CD14-positive monocyte (primary cell): Measurements from ENCODE around the gene ABI1. TPM values are rescaled to one million over a fixed set of nuclear protein-coding genes. Genes with fewer than 3 reads are reported as not detected.

Experiments used
- DNase-seq, 3 donors: peaks; one replicate each; pipeline ENCODE4 v3.0.0-alpha.2; 2011 to 2022
- H2AFZ ChIP-seq: 2 replicates; pipeline ENCODE4 v1.6.0; 2012; ENCODE audit warnings: mild to moderate bottlenecking, low read depth, low read length, inconsistent platforms; ENCODE audit not compliant: insufficient read depth, poor library complexity, severe bottlenecking
- H3K27ac ChIP-seq, 2 donors: 1 replicate in 1 of 2; 2 replicates in 1 of 2; pipeline ENCODE4 v1.5.1; 2012 to 2013; ENCODE audit warnings: low read length in 2 of 2, control low read depth in 1 of 2, inconsistent platforms in 1 of 2, low read depth in 1 of 2, mild to moderate bottlenecking in 1 of 2
- H3K27me3 ChIP-seq, 2 donors: one replicate each; pipeline versions ENCODE4 v1.6.0 to v1.6.1; 2011 to 2013; ENCODE audit warnings: low read length in 2 of 2; ENCODE audit not compliant: control insufficient read depth in 2 of 2, insufficient read depth in 2 of 2
- H3K36me3 ChIP-seq, 2 donors: replicated peaks in 1 of 2; 1 replicate in 1 of 2; 2 replicates in 1 of 2; pipeline versions ENCODE4 v1.5.1 to v1.6.1; 2012 to 2013; ENCODE audit warnings: low read length in 2 of 2, control low read depth in 1 of 2, inconsistent platforms in 1 of 2, mild to moderate bottlenecking in 1 of 2; ENCODE audit not compliant: insufficient read depth in 2 of 2, control insufficient read depth in 1 of 2
- H3K4me1 ChIP-seq, 2 donors: 1 replicate in 1 of 2; 2 replicates in 1 of 2; pipeline versions ENCODE4 v1.5.1 to v1.6.1; 2012 to 2013; ENCODE audit warnings: low read length in 2 of 2, control low read depth in 1 of 2, inconsistent platforms in 1 of 2, mild to moderate bottlenecking in 1 of 2, moderate library complexity in 1 of 2; ENCODE audit not compliant: insufficient read depth in 2 of 2, control insufficient read depth in 1 of 2
- H3K4me2 ChIP-seq: replicated peaks from 2 replicates; pipeline ENCODE3; 2012; ENCODE audit warnings: low read length, moderate library complexity, mild to moderate bottlenecking; ENCODE audit not compliant: poor library complexity, severe bottlenecking; ENCODE audit errors: extremely low read depth
- H3K4me3 ChIP-seq, 3 experiments: fragments of 200-600 bp in 1 of 3; sonication (generic) in 1 of 3; replicated peaks in 1 of 3; 1 replicate in 2 of 3; 2 replicates in 1 of 3; pipeline ENCODE4 v1.5.1; 2011 to 2013; ENCODE audit warnings: low read length in 3 of 3, mild to moderate bottlenecking in 3 of 3, control low read depth in 2 of 3, low read depth in 2 of 3, inconsistent platforms in 1 of 3, moderate library complexity in 1 of 3
- H3K79me2 ChIP-seq: 2 replicates; pipeline ENCODE4 v1.6.0; 2012; ENCODE audit warnings: mild to moderate bottlenecking, control low read depth, inconsistent platforms, low read length, moderate library complexity; ENCODE audit not compliant: insufficient read depth
- H3K9ac ChIP-seq: 2 replicates; pipeline ENCODE4 v1.6.0; 2017; ENCODE audit warnings: low read length, mild to moderate bottlenecking; ENCODE audit not compliant: insufficient read depth, poor library complexity, severe bottlenecking
- H3K9me3 ChIP-seq, 2 donors: replicated peaks in 1 of 2; 1 replicate in 1 of 2; 2 replicates in 1 of 2; pipeline versions ENCODE4 v1.5.1 to v1.6.1; 2012 to 2013; ENCODE audit warnings: low read length in 2 of 2, control low read depth in 1 of 2; ENCODE audit not compliant: control insufficient read depth in 1 of 2, insufficient read depth in 1 of 2
- H4K20me1 ChIP-seq: 2 replicates; pipeline ENCODE4 v1.6.0; 2012; ENCODE audit warnings: mild to moderate bottlenecking, low read length, control low read depth, moderate library complexity; ENCODE audit not compliant: insufficient read depth
- H3K27ac Mint-ChIP-seq, 7 donors: one replicate each; pipeline ENCODE4 v1.8.0; 2020; ENCODE audit warnings: mild to moderate bottlenecking in 7 of 7, mixed read lengths in 7 of 7, moderate library complexity in 6 of 7, inconsistent platforms in 2 of 7
- H3K27me3 Mint-ChIP-seq, 3 donors: one replicate each; pipeline ENCODE4 v1.8.0; 2021 to 2022; ENCODE audit warnings: low read depth in 3 of 3, mild to moderate bottlenecking in 3 of 3, mixed read lengths in 3 of 3, moderate library complexity in 3 of 3, inconsistent platforms in 1 of 3
- H3K36me3 Mint-ChIP-seq, 2 donors: one replicate each; pipeline ENCODE4 v1.8.0; 2020; ENCODE audit warnings: mixed read lengths in 2 of 2, inconsistent platforms in 1 of 2, mild to moderate bottlenecking in 1 of 2
- H3K4me1 Mint-ChIP-seq: one replicate; pipeline ENCODE4 v1.8.0; 2020; ENCODE audit warnings: mild to moderate bottlenecking, mixed read lengths
- H3K4me3 Mint-ChIP-seq, 2 donors: one replicate each; pipeline ENCODE4 v1.8.0; 2020; ENCODE audit warnings: mild to moderate bottlenecking in 2 of 2, mixed read lengths in 2 of 2, moderate library complexity in 1 of 2
- H3K9me3 Mint-ChIP-seq, 7 donors: one replicate each; pipeline ENCODE4 v1.8.0; 2020 to 2022; ENCODE audit warnings: mixed read lengths in 7 of 7, mild to moderate bottlenecking in 6 of 7, moderate library complexity in 6 of 7, inconsistent platforms in 2 of 7
- CTCF ChIP-seq: fragments of 200-600 bp; IDR thresholded peaks from one replicate; pipeline ENCODE4 v1.8.0; 2022; ENCODE audit warnings: antibody characterized with exemption, mild to moderate bottlenecking
- WGBS: methylation state at CpG from one replicate; pipeline ENCODE4 v1.1.5; 2013; ENCODE audit warnings: missing lambda C conversion rate; ENCODE audit not compliant: insufficient coverage; 5-methylcytosine and 5-hydroxymethylcytosine counted together
- intact Hi-C, 2 donors: fragments of 100-400 bp; cut with micrococcal nuclease; formaldehyde crosslinking; loops; one replicate each; pipeline versions ENCODE4 v1.15.0 to v1.15.1; 2023
- polyA plus RNA-seq, 3 donors: library from polyadenylated mRNA; depleted of rRNA in 1 of 3; unstranded in 2 of 3; stranded (reverse) in 1 of 3; fragments of 300-500 nt in 2 of 3; fragments of >200 nt in 1 of 3; fragmentation: Illumina TruSeq in 2 of 3; gene quantifications; 1 replicate in 2 of 3; 2 replicates in 1 of 3; pipeline ENCODE4 v1.2.3, GENCODE V29; 2012 to 2021

The ABI1 gene
- polyA plus RNA-seq, 3 donors: 39.8 to 77.2 (median 61.5) TPM

GRCh38 chr10:26881600-26882331 is 21.0 kb upstream of the ABI1 start:
- peak; percentile 22 to 66 (median 54) for DNase-seq

GRCh38 chr10:26879744-26880143 is 19.0 kb upstream of the ABI1 start:
- Histone ChIP-seq H3K4me2 (no peak overlapping the region), H3K4me1 (no peaks in the 10 kb centered on the region), H3K27ac (no peak overlapping the region), H2AFZ (peak overlapping the region; percentile 9), H3K9ac (no peak overlapping the region), H4K20me1 (no peaks in the 10 kb centered on the region), H3K79me2 (no peaks in the 10 kb centered on the region), H3K9me3 (no peaks in the 10 kb centered on the region), H3K4me3 (no peak overlapping the region), H3K27me3 (peaks cover 0 to 3% of the 10 kb centered on the region in 2 donors), H3K36me3 (no peaks in the 10 kb centered on the region)
- intact Hi-C loops: loop anchor here in 1 of 2 donors (10.0 kb wide), 2 partner anchors 205 to 545 kb away; no protein-coding TSS in a partner anchor
- Mint-ChIP-seq H3K27me3 (peaks cover 8 to 14% (median 14%) of the 10 kb centered on the region in 3 donors), H3K9me3 (no peaks in the 10 kb centered on the region), H3K36me3 (no peaks in the 10 kb centered on the region), H3K4me1 (peaks cover 5% of the 10 kb centered on the region), H3K27ac (no peak overlapping the region), H3K4me3 (no peak overlapping the region)
- TF ChIP-seq CTCF: no peak
- DNase-seq: no peak
- WGBS: 63% methylated on average over 1 of the region's 5 CpGs

More at GRCh38 chr10:26881600-26882331, 21.0 kb upstream of the ABI1 start:
- Mint-ChIP-seq H3K27ac (no peak overlapping the region), H3K27me3 (peaks cover 8 to 13% (median 9%) of the 10 kb centered on the region in 3 donors), H3K4me3 (peak overlapping the region in 1 of 2 donors; percentile 74), H3K4me1 (peaks cover 5% of the 10 kb centered on the region), H3K9me3 (no peaks in the 10 kb centered on the region), H3K36me3 (no peaks in the 10 kb centered on the region)
- WGBS: 3% methylated on average over 3 of the region's 10 CpGs
- H4K20me1 ChIP-seq: no peaks in the 10 kb centered on the region
- peaks cover 0 to 3% of the 10 kb centered on the region in 2 donors for H3K27me3 ChIP-seq
- intact Hi-C loops: loop anchor here in 1 of 2 donors (2.0 to 10.0 kb wide), 3 partner anchors 155 to 547 kb away; no protein-coding TSS in a partner anchor
- no peaks in the 10 kb centered on the region for H3K9me3 ChIP-seq
- no peak overlapping the region for H3K27ac ChIP-seq
- H2AFZ ChIP-seq: no peak overlapping the region
- no peak overlapping the region for H3K9ac ChIP-seq
- no peaks in the 10 kb centered on the region for H3K36me3 ChIP-seq
- H3K79me2 ChIP-seq: no peaks in the 10 kb centered on the region
- TF ChIP-seq CTCF: peak; percentile 79
- H3K4me3 ChIP-seq: no peak overlapping the region
- H3K4me2 ChIP-seq: no peak overlapping the region
- H3K4me1 ChIP-seq: no peaks in the 10 kb centered on the region
